ENCODE data around the gene EPO. TPM values are rescaled to one million over a fixed set of nuclear protein-coding genes. Genes with fewer than 3 reads are reported as not detected.

The EPO gene
- total and polyA plus RNA-seq, 2 of the 8 experiments (the other 6 are each of a cell fraction or from before 2014, with no cell fraction given) = 0.42 to 0.95 TPM

- Histone ChIP-seq H4K91ac (replicated peaks; ENCODE audit: insufficient read length, low read length) (peak overlapping the region; percentile 44), H3K18ac (ENCODE audit: extremely low read depth, low read length) (no peak overlapping the region), H2BK5ac (ENCODE audit: low read depth, low read length) (peak overlapping the region; percentile 18; the same call in 1 of the 2 replicates), H3K9ac (replicated peaks in 1 of 4; ENCODE audit: extremely low read depth in 1 of 4, low read depth in 3 of 4, low read length in 3 of 4) (peak overlapping the region; percentile 82 to 95 (median 90)), H3K23ac (ENCODE audit: insufficient read length) (no peak overlapping the region), H3K4me1 (replicated peaks in 1 of 4; ENCODE audit: control insufficient read depth in 3 of 4, insufficient read depth in 4 of 4, low read length in 3 of 4) (peaks cover 0 to 11% (median 2%) of the 10 kb centered on the region in 4 experiments; a peak in 3 of 7 replicates), H4K5ac (ENCODE audit: insufficient read length, low read depth, low read length) (no peak overlapping the region), H2BK20ac (ENCODE audit: low read length) (no peak overlapping the region), H3K14ac (ENCODE audit: insufficient read length) (no peak overlapping the region), H3K27me3 (replicated peaks in 1 of 4; ENCODE audit: control insufficient read depth in 3 of 4, extremely low read depth in 1 of 4, insufficient read depth in 3 of 4, low read length in 3 of 4) (no peaks in the 10 kb centered on the region), H2BK120ac (replicated peaks; ENCODE audit: low read depth, low read length) (no peak overlapping the region), H3K79me2 (ENCODE audit: control insufficient read depth in 1 of 2, insufficient read depth in 2 of 2, low read length in 2 of 2) (peaks cover 0 to 16% of the 10 kb centered on the region in 2 experiments; a peak in 3 of 4 replicates), H2AK5ac (ENCODE audit: low read depth, low read length) (no peak overlapping the region), H3K23me2 (ENCODE audit: low read depth, low read length) (peaks cover 7% of the 10 kb centered on the region; the same call in 1 of the 2 replicates), H3K4ac (replicated peaks; ENCODE audit: insufficient read length, low read depth, low read length) (peak overlapping the region; percentile 44), H3K4me2 (ENCODE audit: insufficient read depth in 1 of 2, low read depth in 2 of 2, low read length in 2 of 2) (peak overlapping the region; percentile 41 to 91), H3K36me3 (ENCODE audit: control insufficient read depth in 2 of 4, insufficient read depth in 4 of 4, low read length in 3 of 4) (peaks cover 0 to 6% (median 4%) of the 10 kb centered on the region in 4 experiments; a peak in 5 of 8 replicates), H3K4me3 (ENCODE audit: extremely low read depth in 1 of 4, insufficient read depth in 2 of 4, low read depth in 3 of 4, low read length in 4 of 4) (peak overlapping the region; percentile 83 to 94 (median 90)), H3K9me3 (ENCODE audit: insufficient read depth in 2 of 2, low read depth in 1 of 2, low read length in 1 of 2) (no peaks in the 10 kb centered on the region), H4K8ac (ENCODE audit: extremely low read depth, insufficient read depth, low read length) (no peak overlapping the region; the same call in 1 of the 2 replicates), H2BK12ac (ENCODE audit: low read depth, low read length) (no peak overlapping the region), H2BK15ac (ENCODE audit: low read length) (no peak overlapping the region), H2AFZ (ENCODE audit: low read length) (no peak overlapping the region), H3K79me1 (ENCODE audit: low read depth, low read length) (peaks cover 3% of the 10 kb centered on the region), H3K27ac (ENCODE audit: low read depth, low read length) (no peak overlapping the region), H4K20me1 (replicated peaks in 1 of 2; ENCODE audit: control insufficient read depth in 1 of 2, insufficient read depth in 2 of 2, low read length in 2 of 2) (peaks cover 2% of the 10 kb centered on the region in 2 experiments), H3K56ac (replicated peaks; ENCODE audit: insufficient read length, low read depth, low read length) (no peak overlapping the region)
- FAIRE-seq = no peak
- no peak for TF ChIP-seq CEBPB (IDR thresholded peaks at IDR 0.05; ENCODE audit: low read depth, low read length)
- no peak for TF ChIP-seq KDM4A (IDR thresholded peaks at IDR 0.05; ENCODE audit: low read depth, low read length, severe bottlenecking)
- TF ChIP-seq HDAC2 (IDR thresholded peaks at IDR 0.05; ENCODE audit: borderline replicate concordance in 1 of 2, low read depth in 2 of 2, low read length in 2 of 2) = peak in 1 of 2 experiments; percentile 32; a peak in 1 of 4 replicates
- peak in 1 of 2 experiments; percentile 62; a peak in 1 of 4 replicates for TF ChIP-seq SIN3A (conservative IDR thresholded peaks at IDR 0.05 in 1 of 2, IDR thresholded peaks at IDR 0.05 in 1 of 2; ENCODE audit: low read depth in 1 of 2, low read length in 2 of 2)
- WGBS, 2 experiments (ENCODE audit: extremely low coverage in 1 of 2, insufficient coverage in 1 of 2, insufficient read length in 1 of 2, insufficient replicate concordance in 2 of 2, low coverage in 1 of 2, low lambda C conversion rate in 2 of 2, missing lambda C conversion rate in 1 of 2) = 49% methylated on average over 33 of the region's 34 CpGs; no CpG with 5 or more reads in 1 of the 2 experiments
- CTCF ChIA-PET (ENCODE audit: partially characterized antibody) = interaction anchor here (0.9 to 16.9 kb wide), 11 partner anchors 15 to 181 kb away, joined by 3 to 254 read pairs (median 4); partner anchors contain the start of genes EPO, GIGYF1 and SLC12A9
- DNase-seq (ENCODE audit: low read depth in 1 of 2, low spot score in 2 of 2) = no peak
- POLR2A ChIA-PET (ENCODE audit: partially characterized antibody) = interaction anchor here (0.6 to 4.0 kb wide), 11 partner anchors 9 to 183 kb away, joined by 3 to 58 read pairs (median 5); partner anchors contain the start of genes GIGYF1, SRRT and UFSP1
Observed at GRCh38 chr7:100706672-100707311, 13.5 kb upstream of the EPO start.

Data from H1 (cell line).